HepG2 (cell line): Measurements from ENCODE around the gene KLHL8. TPM values are rescaled to one million over a fixed set of nuclear protein-coding genes. Genes with fewer than 3 reads are reported as not detected.
A peak's percentile ranks its signal among the peaks of the same experiment; 100 is the strongest.

ENCODE experiments used
- ATAC-seq: fragments of 200-7000 bp; cut with Tn5 transposase; 3 replicates; pipeline ENCODE4 v1.9.1; 2020; ENCODE audit warnings: mild to moderate bottlenecking, moderate library complexity
- BruUV-seq: library from RNA; stranded (reverse); fragments of 400-500 nt; replicated peaks from 2 replicates; lab custom pipeline; 2021; lab: Mats Ljungman, UMichigan
- CTCF ChIA-PET: fragments of 300-600 bp; formaldehyde crosslinking; extraction: SDS; loops from one replicate; lab custom pipeline; 2021; ENCODE audit warnings: low total read pairs, inconsistent platforms, low intra/inter-chr PET ratio; lab: Yijun Ruan, JAX
- POLR2A ChIA-PET: fragments of 350-600 bp; sonication (Branson Sonifier 250); formaldehyde crosslinking; loops from one replicate; lab custom pipeline; 2020; ENCODE audit warnings: antibody characterized with exemption, inconsistent platforms; lab: Yijun Ruan, JAX
- DNase-seq: peaks from one replicate; pipeline ENCODE4 v3.0.0-alpha.2; 2015; ENCODE audit warnings: low spot score
- FAIRE-seq: peaks from 3 replicates; lab custom pipeline; 2011; peaks lifted over from hg19 to GRCh38; lab: Jason Lieb, UNC
- H2AFZ ChIP-seq: one replicate; pipeline ENCODE4 v1.6.1; 2011; ENCODE audit warnings: low read length, inconsistent platforms
- H3K27ac ChIP-seq: fragments of 300-600 bp; 3 replicates; pipeline ENCODE4 v1.8.0; 2011; ENCODE audit warnings: mixed run types, mild to moderate bottlenecking, mixed read lengths, low read length, inconsistent platforms; ENCODE audit not compliant: insufficient read depth; ENCODE audit errors: extremely low read length
- H3K27me3 ChIP-seq, 2 experiments: fragments of 200-600 bp in 1 of 2; 2 replicates in 1 of 2; 3 replicates in 1 of 2; pipeline versions ENCODE4 v1.6.0 to v1.8.0; 2011; ENCODE audit warnings: low read length in 2 of 2, mild to moderate bottlenecking in 2 of 2, moderate library complexity in 2 of 2, inconsistent platforms in 1 of 2; ENCODE audit not compliant: insufficient read depth in 2 of 2, control insufficient read depth in 1 of 2
- H3K36me3 ChIP-seq, 2 experiments: fragments of 200-600 bp in 1 of 2; replicated peaks in 1 of 2; 2 replicates in 1 of 2; 3 replicates in 1 of 2; pipeline versions ENCODE4 v1.5.1 to v1.8.0; 2011; ENCODE audit warnings: low read length in 2 of 2, inconsistent platforms in 1 of 2; ENCODE audit not compliant: insufficient read depth in 2 of 2, control insufficient read depth in 1 of 2
- H3K4me1 ChIP-seq: 2 replicates; pipeline ENCODE4 v1.5.1; 2012; ENCODE audit warnings: low read length, inconsistent platforms; ENCODE audit not compliant: insufficient read depth
- H3K4me2 ChIP-seq: 2 replicates; pipeline ENCODE4 v1.6.0; 2011; ENCODE audit warnings: low read depth, low read length, inconsistent platforms
- H3K4me3 ChIP-seq, 3 experiments: fragments of 200-600 bp in 1 of 3; sonication (generic), shearing (Covaris generic) in 1 of 3; replicated peaks in 1 of 3; 2 replicates each; pipeline ENCODE4 v1.5.1; 2011 to 2016; ENCODE audit warnings: low read length in 3 of 3, inconsistent platforms in 2 of 3, low read depth in 2 of 3, mild to moderate bottlenecking in 2 of 3, control low read depth in 1 of 3, mixed read lengths in 1 of 3; ENCODE audit not compliant: insufficient read depth in 1 of 3
- H3K79me2 ChIP-seq: one replicate; pipeline ENCODE4 v1.6.1; 2011; ENCODE audit warnings: low read length, inconsistent platforms; ENCODE audit not compliant: insufficient read depth
- H3K9ac ChIP-seq: 2 replicates; pipeline ENCODE4 v1.6.0; 2011; ENCODE audit warnings: mild to moderate bottlenecking, low read depth, low read length, inconsistent platforms; ENCODE audit not compliant: insufficient read depth
- H3K9me3 ChIP-seq: 2 replicates; pipeline ENCODE4 v1.5.1; 2012; ENCODE audit warnings: mild to moderate bottlenecking, low read length
- H4K20me1 ChIP-seq: 2 replicates; pipeline ENCODE4 v1.6.0; 2011; ENCODE audit warnings: inconsistent platforms, mild to moderate bottlenecking, low read length, moderate library complexity; ENCODE audit not compliant: insufficient read depth
- CCDC6 ChIP-seq: sonication (generic); formaldehyde crosslinking; IDR thresholded peaks from 2 replicates; pipeline ENCODE4 v1.8.1; 2022; ENCODE audit warnings: mild to moderate bottlenecking, missing genetic modification reagents, moderate library complexity
- CEBPB ChIP-seq: IDR thresholded peaks from 2 replicates; pipeline ENCODE4 v1.6.1; 2011; ENCODE audit warnings: low read depth, low read length, improper control_type of control experiment, borderline replicate concordance
- TFDP1 ChIP-seq: IDR thresholded peaks from 2 replicates; pipeline ENCODE4 v1.6.1; 2016; ENCODE audit warnings: missing compliant biosample characterization, missing genetic modification reagents, borderline replicate concordance
- ZNF329 ChIP-seq: sonication (generic); formaldehyde crosslinking; IDR thresholded peaks from 2 replicates; pipeline ENCODE4 v1.9.0; 2021; ENCODE audit warnings: low read depth, mild to moderate bottlenecking, missing genetic modification reagents
- WGBS: methylation state at CpG from one replicate; pipeline ENCODE4 v1.1.6; 2017; ENCODE audit warnings: low lambda C conversion rate; 5-methylcytosine and 5-hydroxymethylcytosine counted together
- in situ Hi-C: cut with HindIII; loops from 2 replicates; pipeline ENCODE4 v1.10.0; 2017; ENCODE audit warnings: low pct_unique_long_range_greater_than_20kb; ENCODE audit not compliant: extremely low pct_ligation_motif_present
- intact Hi-C: fragments of 100-400 bp; cut with micrococcal nuclease; formaldehyde crosslinking; loops from one replicate; pipeline ENCODE4 v1.10.0; 2022; ENCODE audit not compliant: unreplicated experiment
- polyA plus RNA-seq, 8 experiments: library from polyadenylated mRNA; depleted of rRNA in 3 of 8; stranded (reverse) in 7 of 8; unstranded in 1 of 8; fragments of >200 nt; fragmentation: Illumina TruSeq in 4 of 8; extraction: Trizol in 4 of 8; gene quantifications; 2 replicates each; pipeline versions ENCODE4 v1.2.1 to v1.2.3, GENCODE V29; 2011 to 2016; ENCODE audit warnings: low read depth in 4 of 8, missing spikeins in 1 of 8, mixed read lengths in 1 of 8; ENCODE audit not compliant: insufficient read depth in 1 of 8
- total RNA-seq, 5 experiments: library from RNA; depleted of rRNA; stranded (reverse); fragments of >200 nt; fragmentation: Illumina TruSeq; extraction: Trizol; gene quantifications; 2 replicates each; pipeline ENCODE4 v1.2.3, GENCODE V29; 2016; ENCODE audit warnings: low read depth in 1 of 5

Gene KLHL8
- total and polyA plus RNA-seq, 2 of the 13 experiments (the other 11 are each of a cell fraction or from before 2014, with no cell fraction given): 2.8 to 11.7 TPM

DNA sequence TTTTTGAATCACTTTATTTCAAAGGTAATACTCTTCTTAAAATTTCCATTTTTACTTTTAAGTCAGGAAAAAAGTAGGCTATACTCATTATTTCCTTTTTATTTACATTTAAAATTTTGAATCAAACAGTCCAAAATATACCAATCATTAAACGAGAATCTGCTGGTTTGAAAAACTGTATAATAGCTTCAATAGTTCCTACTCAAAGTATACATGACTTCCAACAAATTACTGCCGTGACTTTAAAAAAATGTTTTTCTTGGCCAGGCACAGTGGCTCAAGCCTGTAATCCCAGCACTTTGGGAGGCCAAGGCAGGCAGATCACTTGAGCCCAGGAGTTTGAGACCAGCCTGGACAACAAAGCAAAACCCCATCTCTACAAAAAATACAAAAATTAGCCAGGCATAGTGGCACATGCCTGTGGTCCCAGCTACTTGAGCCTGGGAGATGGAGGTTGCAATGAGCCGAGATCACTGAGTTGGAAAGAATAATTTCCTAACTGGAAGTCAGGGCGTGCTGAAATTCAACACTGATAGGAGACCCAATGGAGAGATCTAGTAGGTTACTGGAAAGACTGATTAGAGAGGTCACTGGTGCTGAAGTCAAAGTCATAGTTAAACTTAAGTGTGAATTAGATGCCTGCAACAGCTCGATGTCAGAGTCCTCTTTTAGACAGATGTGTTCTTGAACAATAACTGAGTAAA is 9.0 kb downstream of the KLHL8 start:
- H3K4me1 ChIP-seq: no peaks in the 10 kb centered on the region
- no peak overlapping the region for H2AFZ ChIP-seq
- H3K27ac ChIP-seq: no peak overlapping the region
- BruUV-seq: no TSS peak
- no peaks in the 10 kb centered on the region for H3K36me3 ChIP-seq
- DNase-seq: no peak
- peak; percentile 12 for FAIRE-seq
- H3K9me3 ChIP-seq: no peaks in the 10 kb centered on the region
- H3K4me3 ChIP-seq: no peak overlapping the region
- no peak for ATAC-seq
- in situ Hi-C loops: no loop called here
- WGBS: 94% methylated on average over 5 of the region's 5 CpGs
- no peak for TF ChIP-seq ZNF329 (CRISPR knock-in tag)
- TF ChIP-seq, all 625 proteins: peak for 0
- no peaks in the 10 kb centered on the region for H3K27me3 ChIP-seq
- no peaks in the 10 kb centered on the region; the same call in 1 of the 2 replicates for H4K20me1 ChIP-seq
- CTCF ChIA-PET: no interaction called here
- no peak overlapping the region for H3K9ac ChIP-seq
- peaks cover 46% of the 10 kb centered on the region for H3K79me2 ChIP-seq
- no peak overlapping the region for H3K4me2 ChIP-seq
- POLR2A ChIA-PET: no interaction called here
- intact Hi-C loops: no loop called here

- Histone ChIP-seq H2AFZ (no peak overlapping the region), H3K27me3 (no peaks in the 10 kb centered on the region), H3K27ac (no peak overlapping the region), H3K4me2 (no peak overlapping the region), H3K79me2 (peaks cover 37% of the 10 kb centered on the region), H3K4me3 (no peak overlapping the region), H3K4me1 (no peaks in the 10 kb centered on the region), H3K9me3 (no peaks in the 10 kb centered on the region), H4K20me1 (no peaks in the 10 kb centered on the region; the same call in 1 of the 2 replicates), H3K9ac (no peak overlapping the region), H3K36me3 (no peaks in the 10 kb centered on the region)
- BruUV-seq: no TSS peak
- no peak for FAIRE-seq
- TF ChIP-seq CCDC6 (CRISPR knock-in tag): no peak
- peak; percentile 23; the same call in 1 of the 2 replicates for TF ChIP-seq CEBPB
- TF ChIP-seq TFDP1 (CRISPR knock-in tag): no peak
- ChIA-PET POLR2A (interaction anchor here (0.7 kb wide), 1 partner anchor 110 kb away, joined by 3 read pairs; no protein-coding TSS in a partner anchor), CTCF (no interaction called here)
- 88% methylated on average over 6 of the region's 6 CpGs for WGBS
- no peak for DNase-seq
- no peak for ATAC-seq
- intact Hi-C loops (no loop called here), in situ Hi-C loops (no loop called here)
Measured at GRCh38 chr4:87209696-87210095, 10.7 kb downstream of the KLHL8 start.
